ENCODE measurements around the gene BRD3OS. TPM values are rescaled to one million over a fixed set of nuclear protein-coding genes. Genes with fewer than 3 reads are reported as not detected.

BRD3OS gene
- total RNA-seq, 1 experiment from 2014 or later: 13.6 TPM

DNA sequence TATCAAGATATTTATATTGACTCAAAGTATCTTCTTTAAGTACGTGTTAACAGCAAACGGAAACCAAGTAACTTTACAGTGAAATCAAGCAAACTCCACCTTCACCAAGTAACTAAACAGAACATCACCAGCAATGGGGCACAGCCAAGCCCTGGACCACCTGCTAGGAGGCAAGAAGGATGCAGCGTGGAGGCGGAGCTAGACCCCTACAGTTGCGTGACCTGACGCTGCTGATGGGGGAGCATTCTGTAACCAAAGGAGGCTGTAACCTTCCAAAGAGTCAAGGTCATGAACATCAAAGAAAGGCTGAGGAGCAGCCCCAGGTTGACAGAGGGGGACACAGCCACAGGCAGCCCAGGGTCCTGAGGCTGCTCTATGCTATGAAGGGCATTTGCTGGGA is 39.2 kb upstream of the BRD3OS start:
- no peak for ATAC-seq
- H3K4me2 ChIP-seq (ENCODE audit: low read length): no peak overlapping the region
- no TSS peak for BruUV-seq (replicated peaks)
- peaks cover 7% of the 10 kb centered on the region; the same call in 1 of the 2 replicates for H3K4me1 ChIP-seq (ENCODE audit: insufficient read depth, low read length)
- TF ChIP-seq EZH2 (IDR thresholded peaks at IDR 0.05; ENCODE audit: low read length, unreplicated experiment) (no peak), EZH2phosphoT487 (IDR thresholded peaks at IDR 0.05; ENCODE audit: borderline replicate concordance, low read length) (no peak)
- TF ChIP-seq, protein P1, sequence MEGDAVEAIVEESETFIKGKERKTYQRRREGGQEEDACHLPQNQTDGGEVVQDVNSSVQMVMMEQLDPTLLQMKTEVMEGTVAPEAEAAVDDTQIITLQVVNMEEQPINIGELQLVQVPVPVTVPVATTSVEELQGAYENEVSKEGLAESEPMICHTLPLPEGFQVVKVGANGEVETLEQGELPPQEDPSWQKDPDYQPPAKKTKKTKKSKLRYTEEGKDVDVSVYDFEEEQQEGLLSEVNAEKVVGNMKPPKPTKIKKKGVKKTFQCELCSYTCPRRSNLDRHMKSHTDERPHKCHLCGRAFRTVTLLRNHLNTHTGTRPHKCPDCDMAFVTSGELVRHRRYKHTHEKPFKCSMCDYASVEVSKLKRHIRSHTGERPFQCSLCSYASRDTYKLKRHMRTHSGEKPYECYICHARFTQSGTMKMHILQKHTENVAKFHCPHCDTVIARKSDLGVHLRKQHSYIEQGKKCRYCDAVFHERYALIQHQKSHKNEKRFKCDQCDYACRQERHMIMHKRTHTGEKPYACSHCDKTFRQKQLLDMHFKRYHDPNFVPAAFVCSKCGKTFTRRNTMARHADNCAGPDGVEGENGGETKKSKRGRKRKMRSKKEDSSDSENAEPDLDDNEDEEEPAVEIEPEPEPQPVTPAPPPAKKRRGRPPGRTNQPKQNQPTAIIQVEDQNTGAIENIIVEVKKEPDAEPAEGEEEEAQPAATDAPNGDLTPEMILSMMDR (conservative IDR thresholded peaks at IDR 0.05; ENCODE audit: low read depth, low read length): no peak
- no peak overlapping the region for H2AFZ ChIP-seq (ENCODE audit: low read length)
- peaks cover 11% of the 10 kb centered on the region; the same call in 1 of the 2 replicates for H4K20me1 ChIP-seq (ENCODE audit: low read length)
- no peaks in the 10 kb centered on the region for H3F3A ChIP-seq (ENCODE audit: low read length, unreplicated experiment)
- H3K27me3 ChIP-seq (ENCODE audit: low read length): no peaks in the 10 kb centered on the region
- no peak for DNase-seq
- H3K79me2 ChIP-seq (ENCODE audit: low read length): peaks cover 93% of the 10 kb centered on the region
- H3K4me3 ChIP-seq (ENCODE audit: low read length): no peak overlapping the region
- intact Hi-C loops (cut with micrococcal nuclease): no loop called here
- ChIA-PET POLR2A (ENCODE audit: unreplicated experiment) (no interaction called here), CTCF (no interaction called here)
- H3K9me3 ChIP-seq (ENCODE audit: low read length): no peaks in the 10 kb centered on the region
- H3K9ac ChIP-seq (ENCODE audit: low read length): no peak overlapping the region
- no peak overlapping the region for H3K27ac ChIP-seq (ENCODE audit: low read length)
- no peaks in the 10 kb centered on the region for H3K9me2 ChIP-seq (replicated peaks; ENCODE audit: low read length)
- H3K36me3 ChIP-seq (ENCODE audit: low read depth, low read length): no peaks in the 10 kb centered on the region

DNA sequence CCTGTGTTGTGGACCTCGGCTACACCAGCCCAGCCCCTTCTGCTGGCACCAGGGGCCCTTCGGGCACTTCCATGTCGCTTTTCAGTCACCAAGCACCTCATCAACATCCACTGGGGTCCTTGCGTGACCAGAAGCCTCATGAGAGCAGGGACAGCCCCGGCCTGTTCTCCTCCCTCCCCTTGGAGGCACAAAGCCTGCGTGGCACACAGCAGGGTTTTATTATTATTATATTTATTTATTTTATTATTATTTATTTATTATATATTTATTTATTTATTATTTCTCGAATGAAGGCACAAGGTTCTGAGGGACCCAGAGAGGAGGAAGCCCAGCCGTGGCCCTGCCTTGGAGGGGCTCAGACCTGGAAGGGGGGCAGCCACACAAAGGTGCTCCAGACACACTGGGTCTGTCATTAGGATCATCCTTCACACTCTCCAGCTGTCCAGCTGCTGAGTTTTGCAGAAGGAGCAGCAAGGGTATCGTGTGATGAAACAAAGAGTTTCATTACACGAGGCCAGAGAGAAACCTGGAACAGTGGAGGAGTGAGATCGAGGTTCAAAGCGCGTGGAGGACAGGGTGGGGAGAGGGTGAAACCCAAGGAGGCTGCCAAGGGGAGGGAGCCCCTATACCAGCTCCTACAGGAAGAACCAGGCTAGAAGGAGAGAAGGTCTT is 38.4 kb upstream of the BRD3OS start:
- ChIA-PET CTCF (interaction anchor here (0.6 kb wide), 1 partner anchor 13 kb away, joined by 4 read pairs; no protein-coding TSS in a partner anchor), POLR2A (ENCODE audit: unreplicated experiment) (interaction anchor here (0.6 kb wide), 1 partner anchor 106 kb away, joined by 3 read pairs; no protein-coding TSS in a partner anchor)
- H3K79me2 ChIP-seq (ENCODE audit: low read length): peaks cover 88% of the 10 kb centered on the region
- H3K27me3 ChIP-seq (ENCODE audit: low read length): no peaks in the 10 kb centered on the region
- no peak overlapping the region for H3K4me3 ChIP-seq (ENCODE audit: low read length)
- no peak for TF ChIP-seq EZH2 (IDR thresholded peaks at IDR 0.05; ENCODE audit: low read length, unreplicated experiment)
- TF ChIP-seq, protein P1 (conservative IDR thresholded peaks at IDR 0.05; ENCODE audit: low read depth, low read length): no peak
- no peak for TF ChIP-seq EZH2phosphoT487 (IDR thresholded peaks at IDR 0.05; ENCODE audit: borderline replicate concordance, low read length)
- no peak overlapping the region for H3K27ac ChIP-seq (ENCODE audit: low read length)
- no peaks in the 10 kb centered on the region for H3F3A ChIP-seq (ENCODE audit: low read length, unreplicated experiment)
- H4K20me1 ChIP-seq (ENCODE audit: low read length): peaks cover 11% of the 10 kb centered on the region; the same call in 1 of the 2 replicates
- peaks cover 7% of the 10 kb centered on the region; the same call in 1 of the 2 replicates for H3K4me1 ChIP-seq (ENCODE audit: insufficient read depth, low read length)
- no peak overlapping the region for H3K4me2 ChIP-seq (ENCODE audit: low read length)
- intact Hi-C loops (cut with micrococcal nuclease): no loop called here
- DNase-seq (no peak), ATAC-seq (no peak)
- H3K36me3 ChIP-seq (ENCODE audit: low read depth, low read length): no peaks in the 10 kb centered on the region
- no peaks in the 10 kb centered on the region for H3K9me3 ChIP-seq (ENCODE audit: low read length)
- no peak overlapping the region for H3K9ac ChIP-seq (ENCODE audit: low read length)
- H2AFZ ChIP-seq (ENCODE audit: low read length): no peak overlapping the region
- BruUV-seq (replicated peaks): no TSS peak
- no peaks in the 10 kb centered on the region for H3K9me2 ChIP-seq (replicated peaks; ENCODE audit: low read length)

DNA sequence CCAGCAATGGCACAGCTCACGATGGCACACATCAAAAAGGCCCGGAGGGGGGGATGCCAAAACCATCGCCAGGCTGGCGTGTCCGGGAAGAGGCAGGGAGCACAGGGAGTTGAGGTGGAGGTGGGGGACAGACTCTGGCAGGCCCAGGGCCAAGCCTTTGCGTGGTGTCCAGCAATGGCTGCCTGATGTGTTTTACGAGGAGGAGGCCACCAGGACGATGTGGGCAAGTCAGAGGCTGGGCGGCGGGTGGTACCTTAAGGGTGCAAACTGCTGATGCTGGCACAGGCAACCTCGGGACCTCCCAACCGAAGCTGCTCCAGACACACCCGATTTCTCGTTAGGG is 37.9 kb upstream of the BRD3OS start:
- intact Hi-C loops (cut with micrococcal nuclease): no loop called here
- Histone ChIP-seq H3K9me3 (ENCODE audit: low read length) (no peaks in the 10 kb centered on the region), H3K79me2 (ENCODE audit: low read length) (peaks cover 85% of the 10 kb centered on the region), H3F3A (ENCODE audit: low read length, unreplicated experiment) (no peaks in the 10 kb centered on the region), H3K9me2 (replicated peaks; ENCODE audit: low read length) (no peaks in the 10 kb centered on the region), H3K4me1 (ENCODE audit: insufficient read depth, low read length) (peaks cover 7% of the 10 kb centered on the region; the same call in 1 of the 2 replicates), H3K27me3 (ENCODE audit: low read length) (no peaks in the 10 kb centered on the region), H2AFZ (ENCODE audit: low read length) (no peak overlapping the region), H3K4me3 (ENCODE audit: low read length) (no peak overlapping the region), H3K4me2 (ENCODE audit: low read length) (no peak overlapping the region), H4K20me1 (ENCODE audit: low read length) (peaks cover 11% of the 10 kb centered on the region; the same call in 1 of the 2 replicates), H3K27ac (ENCODE audit: low read length) (no peak overlapping the region), H3K9ac (ENCODE audit: low read length) (no peak overlapping the region), H3K36me3 (ENCODE audit: low read depth, low read length) (no peaks in the 10 kb centered on the region)
- DNase-seq (no peak), ATAC-seq (no peak)
- ChIA-PET CTCF (no interaction called here), POLR2A (ENCODE audit: unreplicated experiment) (interaction anchor here (0.6 kb wide), 1 partner anchor 106 kb away, joined by 3 read pairs; no protein-coding TSS in a partner anchor)
- no peak for TF ChIP-seq EZH2phosphoT487 (IDR thresholded peaks at IDR 0.05; ENCODE audit: borderline replicate concordance, low read length)
- no peak for TF ChIP-seq EZH2 (IDR thresholded peaks at IDR 0.05; ENCODE audit: low read length, unreplicated experiment)
- TF ChIP-seq, protein P1 (conservative IDR thresholded peaks at IDR 0.05; ENCODE audit: low read depth, low read length): no peak
- no TSS peak for BruUV-seq (replicated peaks)
